Esophagus muscularis mucosa (tissue), 4 donors: ENCODE measurements around the gene COL5A1. TPM values are rescaled to one million over a fixed set of nuclear protein-coding genes. Genes with fewer than 3 reads are reported as not detected.

Source experiments
- DNase-seq: peaks from one replicate; pipeline ENCODE4 v3.0.0-alpha.2; 2017; ENCODE audit errors: extremely low spot score
- H3K27ac ChIP-seq, 4 donors: fragments of 200-600 bp; sonication (generic); replicated peaks in 1 of 4; 1 replicate in 3 of 4; 2 replicates in 1 of 4; pipeline ENCODE4 v1.5.1; 2016 to 2019; ENCODE audit warnings: mild to moderate bottlenecking in 1 of 4
- H3K27me3 ChIP-seq, 4 donors: fragments of 200-600 bp; sonication (generic); one replicate each; pipeline versions ENCODE4 v1.5.1 to v1.6.0; 2016 to 2019
- H3K36me3 ChIP-seq, 4 donors: fragments of 200-600 bp; sonication (generic); one replicate each; pipeline ENCODE4 v1.5.1; 2016 to 2019
- H3K4me1 ChIP-seq, 4 donors: fragments of 200-600 bp; sonication (generic); one replicate each; pipeline ENCODE4 v1.5.1; 2016 to 2019
- H3K4me3 ChIP-seq, 4 donors: fragments of 200-600 bp; sonication (generic); 1 replicate in 2 of 4; 2 replicates in 2 of 4; pipeline ENCODE4 v1.5.1; 2016 to 2019; ENCODE audit warnings: mild to moderate bottlenecking in 4 of 4, moderate library complexity in 1 of 4
- H3K9me3 ChIP-seq, 4 donors: fragments of 200-600 bp; sonication (generic); 1 replicate in 3 of 4; 2 replicates in 1 of 4; pipeline ENCODE4 v1.5.1; 2016 to 2019
- CTCF ChIP-seq, 3 experiments: fragments of 200-600 bp in 2 of 3; fragments of 450-650 bp in 1 of 3; sonication (generic) in 2 of 3; IDR thresholded peaks; one replicate each; pipeline ENCODE4 v1.5.1; 2017 to 2019; ENCODE audit warnings: antibody characterized with exemption in 3 of 3, mild to moderate bottlenecking in 2 of 3, moderate library complexity in 1 of 3
- EP300 ChIP-seq: sonication (generic); formaldehyde crosslinking; IDR thresholded peaks from one replicate; pipeline ENCODE4 v1.6.1; 2017; ENCODE audit warnings: antibody characterized with exemption
- POLR2A ChIP-seq: fragments of 450-650 bp; IDR thresholded peaks from one replicate; pipeline ENCODE4 v1.6.1; 2017; ENCODE audit warnings: antibody characterized with exemption, moderate library complexity, mild to moderate bottlenecking, low read depth
- POLR2AphosphoS5 ChIP-seq, 2 donors: sonication (generic); formaldehyde crosslinking; IDR thresholded peaks; one replicate each; pipeline ENCODE4 v1.6.1; 2017; ENCODE audit warnings: antibody characterized with exemption in 2 of 2
- WGBS: methylation state at CpG from one replicate; pipeline ENCODE4 v1.1.5; 2018; 5-methylcytosine and 5-hydroxymethylcytosine counted together
- intact Hi-C: fragments of 100-400 bp; cut with DNase I; formaldehyde crosslinking; loops from one replicate; pipeline ENCODE4 v1.15.1; 2023
- total RNA-seq, 4 donors: library from RNA; depleted of rRNA; stranded (reverse); fragments of >200 nt; gene quantifications; one replicate each; pipeline versions ENCODE4 v1.1.0 to v1.2.1, GENCODE V29; 2016

COL5A1 gene
- total RNA-seq, 4 donors from 2014 or later, result 36.0 to 89.5 (median 56.4) TPM

- Histone ChIP-seq H3K4me3 (peak overlapping the region in 1 of 4 donors; percentile 7), H3K27ac (peak overlapping the region; percentile 78 to 87 (median 86)), H3K36me3 (no peaks in the 10 kb centered on the region), H3K27me3 (no peaks in the 10 kb centered on the region), H3K4me1 (peaks cover 41 to 78% (median 76%) of the 10 kb centered on the region in 4 donors), H3K9me3 (no peaks in the 10 kb centered on the region)
- intact Hi-C loops, result loop anchor here (2.0 kb wide), 1 partner anchor 17 kb away; no protein-coding TSS in a partner anchor
- no peak for DNase-seq
- TF ChIP-seq EP300, result no peak
- no peak for TF ChIP-seq CTCF (IDR thresholded peaks at IDR 0.05)
- TF ChIP-seq POLR2AphosphoS5 (IDR thresholded peaks at IDR 0.05), result no peak
- no peak for TF ChIP-seq POLR2A
- WGBS, result 38% methylated on average over 11 of the region's 11 CpGs
Measured at GRCh38 chr9:134661791-134662142, 20.2 kb downstream of the COL5A1 start.

GRCh38 chr9:134662143-134662876 is 20.7 kb downstream of the COL5A1 start:
- DNase-seq, result no peak
- peaks cover 41 to 84% (median 81%) of the 10 kb centered on the region in 4 donors for H3K4me1 ChIP-seq

GRCh38 chr9:134663084-134663483 is 21.5 kb downstream of the COL5A1 start:
- Histone ChIP-seq H3K27ac (peak overlapping the region; percentile 78 to 87 (median 86)), H3K4me3 (no peak overlapping the region), H3K36me3 (no peaks in the 10 kb centered on the region), H3K27me3 (no peaks in the 10 kb centered on the region), H3K9me3 (no peaks in the 10 kb centered on the region), H3K4me1 (peaks cover 39 to 82% (median 77%) of the 10 kb centered on the region in 4 donors)
- 63% methylated on average over 7 of the region's 10 CpGs for WGBS
- no peak for TF ChIP-seq CTCF (IDR thresholded peaks at IDR 0.05)
- TF ChIP-seq POLR2AphosphoS5 (IDR thresholded peaks at IDR 0.05), result no peak
- TF ChIP-seq EP300, result no peak
- TF ChIP-seq POLR2A, result no peak
- intact Hi-C loops, result no loop called here
- no peak for DNase-seq

More at GRCh38 chr9:134662143-134662876, 20.7 kb downstream of the COL5A1 start:
- H3K27me3 ChIP-seq, result no peaks in the 10 kb centered on the region
- H3K9me3 ChIP-seq, result no peaks in the 10 kb centered on the region
- intact Hi-C loops, result no loop called here
- WGBS, result 46% methylated on average over 16 of the region's 17 CpGs
- H3K27ac ChIP-seq, result peak overlapping the region; percentile 78 to 87 (median 86)
- H3K4me3 ChIP-seq, result peak overlapping the region in 2 of 4 donors; percentile 7 to 25
- TF ChIP-seq EP300, result no peak
- peak; percentile 62 to 84 for TF ChIP-seq POLR2AphosphoS5 (IDR thresholded peaks at IDR 0.05)
- no peak for TF ChIP-seq POLR2A
- TF ChIP-seq CTCF (IDR thresholded peaks at IDR 0.05), result no peak
- no peaks in the 10 kb centered on the region for H3K36me3 ChIP-seq

- DNase-seq, result no peak
- intact Hi-C loops, result no loop called here
- Histone ChIP-seq H3K27me3 (no peaks in the 10 kb centered on the region), H3K36me3 (no peaks in the 10 kb centered on the region), H3K4me1 (peaks cover 32 to 80% (median 69%) of the 10 kb centered on the region in 4 donors), H3K4me3 (no peak overlapping the region), H3K9me3 (no peaks in the 10 kb centered on the region), H3K27ac (peak overlapping the region; percentile 78 to 87 (median 86))
- WGBS, result 77% methylated on average over 6 of the region's 9 CpGs
- TF ChIP-seq EP300, result no peak
- TF ChIP-seq POLR2AphosphoS5 (IDR thresholded peaks at IDR 0.05), result no peak
- TF ChIP-seq CTCF (IDR thresholded peaks at IDR 0.05), result no peak
- no peak for TF ChIP-seq POLR2A
Measured at GRCh38 chr9:134663753-134664415, 22.3 kb downstream of the COL5A1 start.
